HG03139 (cell line): ENCODE results near the gene VIPR1.

Source experiments
- ATAC-seq: cut with Tn5 transposase; IDR thresholded peaks from one replicate; pipeline ENCODE4 v1.9.1; 2021; ENCODE audit not compliant: unreplicated experiment

The VIPR1 gene

GRCh38 chr3:42502429-42503250, at the start of gene VIPR1:
VIPR1 (plus strand) TSS chr3:42502643; CDS start chr3:42502736, 93 bp downstream.
- peak; percentile 82 for ATAC-seq

- ATAC-seq, result no peak
Measured at GRCh38 chr3:42456211-42456610, 46.2 kb upstream of the VIPR1 start.

- ATAC-seq, result no peak
Measured at GRCh38 chr3:42459151-42459550, 43.3 kb upstream of the VIPR1 start.

GRCh38 chr3:42461762-42462161, 40.7 kb upstream of the VIPR1 start:
- ATAC-seq, result no peak

- no peak for ATAC-seq
Measured at GRCh38 chr3:42463093-42463492, 39.4 kb upstream of the VIPR1 start.

- no peak for ATAC-seq
Measured at GRCh38 chr3:42468111-42468510, 34.3 kb upstream of the VIPR1 start.

GRCh38 chr3:42472555-42472954, 29.9 kb upstream of the VIPR1 start:
- ATAC-seq, result no peak

GRCh38 chr3:42473083-42473932, 29.1 kb upstream of the VIPR1 start:
- no peak for ATAC-seq

- ATAC-seq, result no peak
Measured at GRCh38 chr3:42476225-42477125, 26.0 kb upstream of the VIPR1 start.

GRCh38 chr3:42477696-42478095, 24.7 kb upstream of the VIPR1 start:
- no peak for ATAC-seq

GRCh38 chr3:42478830-42479229, 23.6 kb upstream of the VIPR1 start:
- no peak for ATAC-seq

- ATAC-seq, result no peak
Measured at GRCh38 chr3:42486814-42487565, 15.5 kb upstream of the VIPR1 start.

- no peak for ATAC-seq
Measured at GRCh38 chr3:42488687-42489086, 13.8 kb upstream of the VIPR1 start.

- ATAC-seq, result no peak
Measured at GRCh38 chr3:42489116-42489936, 13.1 kb upstream of the VIPR1 start.

- ATAC-seq, result no peak
Measured at GRCh38 chr3:42489937-42490227, 12.6 kb upstream of the VIPR1 start.

- ATAC-seq, result peak; percentile 95
Measured at GRCh38 chr3:42490243-42490642, 12.2 kb upstream of the VIPR1 start.

GRCh38 chr3:42491881-42492507, 10.4 kb upstream of the VIPR1 start:
- no peak for ATAC-seq

- ATAC-seq, result no peak
Measured at GRCh38 chr3:42492508-42493080, 9.8 kb upstream of the VIPR1 start.
